Measurements from ENCODE around the gene EPHA4.

EPHA4 gene

DNA sequence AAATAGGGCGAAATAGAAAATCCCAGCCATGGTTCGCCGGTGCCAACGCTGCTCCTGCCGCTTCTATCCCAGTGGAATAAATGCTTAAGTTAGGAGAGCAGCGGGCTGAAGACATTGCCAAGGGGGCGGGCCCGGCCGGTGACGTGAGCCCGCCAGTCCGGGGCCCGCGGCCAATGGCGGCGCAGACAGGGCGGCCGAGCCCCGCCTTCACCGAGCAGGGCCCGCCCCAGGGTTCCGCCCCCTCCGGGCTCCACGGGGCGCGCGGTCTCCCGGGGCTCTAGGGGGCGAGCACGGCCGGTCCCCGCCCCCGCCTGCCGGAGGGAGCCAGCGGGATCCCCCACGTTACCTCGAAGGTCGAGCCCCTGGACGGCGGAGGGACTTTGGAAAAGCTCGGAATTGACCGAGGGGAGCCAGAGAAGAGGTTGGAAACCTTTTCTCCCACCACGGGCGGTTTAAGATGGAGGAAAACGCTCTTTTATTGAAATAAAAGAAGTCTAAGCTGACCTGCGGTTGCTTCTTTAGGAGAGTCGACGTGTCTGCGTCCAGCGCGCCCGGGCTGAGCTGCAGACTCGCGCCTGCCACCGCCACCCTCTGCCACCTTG is at the start of gene EPHA4:
Gene EPHA4 (minus strand): TSS at position 86 of the 602 bp plus-strand sequence. CDS start 56 bp downstream, at position 30.
- peak within 1 kb of the TSS; percentile 79 for H3K4me3 ChIP-seq (ENCODE audit: low read length)
- TF ChIP-seq, protein P1, sequence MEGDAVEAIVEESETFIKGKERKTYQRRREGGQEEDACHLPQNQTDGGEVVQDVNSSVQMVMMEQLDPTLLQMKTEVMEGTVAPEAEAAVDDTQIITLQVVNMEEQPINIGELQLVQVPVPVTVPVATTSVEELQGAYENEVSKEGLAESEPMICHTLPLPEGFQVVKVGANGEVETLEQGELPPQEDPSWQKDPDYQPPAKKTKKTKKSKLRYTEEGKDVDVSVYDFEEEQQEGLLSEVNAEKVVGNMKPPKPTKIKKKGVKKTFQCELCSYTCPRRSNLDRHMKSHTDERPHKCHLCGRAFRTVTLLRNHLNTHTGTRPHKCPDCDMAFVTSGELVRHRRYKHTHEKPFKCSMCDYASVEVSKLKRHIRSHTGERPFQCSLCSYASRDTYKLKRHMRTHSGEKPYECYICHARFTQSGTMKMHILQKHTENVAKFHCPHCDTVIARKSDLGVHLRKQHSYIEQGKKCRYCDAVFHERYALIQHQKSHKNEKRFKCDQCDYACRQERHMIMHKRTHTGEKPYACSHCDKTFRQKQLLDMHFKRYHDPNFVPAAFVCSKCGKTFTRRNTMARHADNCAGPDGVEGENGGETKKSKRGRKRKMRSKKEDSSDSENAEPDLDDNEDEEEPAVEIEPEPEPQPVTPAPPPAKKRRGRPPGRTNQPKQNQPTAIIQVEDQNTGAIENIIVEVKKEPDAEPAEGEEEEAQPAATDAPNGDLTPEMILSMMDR (conservative IDR thresholded peaks at IDR 0.05; ENCODE audit: low read length) = no peak; the same call in 1 of the 2 replicates
- DNase-seq (ENCODE audit: low read depth) = peak; percentile 86

GRCh38 chr2:221618007-221618406 is 45.9 kb upstream of the EPHA4 start:
- no peak for DNase-seq (ENCODE audit: low read depth)
- TF ChIP-seq, protein P1 (conservative IDR thresholded peaks at IDR 0.05; ENCODE audit: low read length) = no peak
- no peak overlapping the region for H3K4me3 ChIP-seq (ENCODE audit: low read length)

DNA sequence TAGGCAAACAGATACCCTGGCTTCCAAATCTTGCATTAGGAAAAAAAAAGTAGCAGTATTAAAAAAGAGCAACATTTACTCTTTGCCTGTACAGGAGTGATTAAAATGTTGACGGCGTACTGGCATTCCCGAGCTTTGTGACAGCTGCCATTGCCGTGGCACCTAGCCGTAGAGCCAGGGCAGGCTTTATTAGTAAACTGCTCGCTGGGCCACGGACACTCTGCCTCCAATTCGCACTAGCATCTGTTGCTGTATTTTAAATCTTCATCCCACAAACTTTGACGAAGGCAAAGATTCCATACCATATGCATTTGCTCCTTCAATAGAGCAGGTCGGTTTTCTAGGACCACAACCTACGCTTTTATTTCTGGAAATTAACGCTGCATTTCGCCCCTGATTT is 44.5 kb upstream of the EPHA4 start:
- TF ChIP-seq, protein P1 (conservative IDR thresholded peaks at IDR 0.05; ENCODE audit: low read length) = no peak
- no peak for DNase-seq (ENCODE audit: low read depth)
- H3K4me3 ChIP-seq (ENCODE audit: low read length) = no peak overlapping the region

DNA sequence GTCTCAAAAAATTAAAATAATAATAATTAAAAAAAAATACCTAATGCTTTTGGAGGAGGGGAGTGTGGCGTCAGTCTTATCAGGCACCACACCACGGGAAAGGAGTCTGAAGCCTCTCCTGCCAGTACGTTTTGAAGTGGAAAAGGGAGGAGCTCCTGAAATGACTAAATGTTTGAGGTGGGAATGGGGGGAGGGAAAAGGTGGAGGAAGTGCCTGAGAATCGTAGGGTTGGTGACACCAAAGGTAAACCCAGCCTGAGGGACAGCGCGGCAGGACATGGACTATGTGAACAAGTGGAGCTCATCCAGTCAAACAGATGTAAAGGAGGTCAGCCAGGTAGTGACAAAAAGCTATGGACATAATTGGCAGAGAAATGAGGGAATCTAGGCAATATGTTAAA is 42.2 kb upstream of the EPHA4 start:
- no peak for DNase-seq (ENCODE audit: low read depth)
- no peak overlapping the region for H3K4me3 ChIP-seq (ENCODE audit: low read length)
- TF ChIP-seq, protein P1 (conservative IDR thresholded peaks at IDR 0.05; ENCODE audit: low read length) = no peak

GRCh38 chr2:221612800-221613199 is 40.7 kb upstream of the EPHA4 start:
- TF ChIP-seq, protein P1 (conservative IDR thresholded peaks at IDR 0.05; ENCODE audit: low read length) = no peak
- no peak for DNase-seq (ENCODE audit: low read depth)
- H3K4me3 ChIP-seq (ENCODE audit: low read length) = no peak overlapping the region

DNA sequence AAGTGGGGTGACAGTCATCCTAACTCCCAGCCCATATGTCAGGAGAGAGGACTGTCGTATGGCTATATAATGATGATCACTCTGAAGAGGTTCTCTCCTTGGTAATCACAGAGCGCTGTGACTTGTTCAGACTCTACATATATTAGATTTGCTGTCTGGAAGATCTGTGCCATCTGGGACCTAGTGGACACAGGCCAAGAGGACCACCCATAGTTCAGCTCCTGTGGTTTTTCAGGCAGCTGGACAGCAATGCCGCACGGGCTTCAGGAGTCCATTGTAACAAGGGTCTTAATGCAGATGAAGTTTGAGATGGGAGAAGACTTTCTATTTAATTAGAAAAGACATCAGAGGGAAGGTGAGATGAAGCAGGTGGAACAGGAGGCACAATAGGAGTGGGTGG is 40.1 kb upstream of the EPHA4 start:
- TF ChIP-seq, protein P1 (conservative IDR thresholded peaks at IDR 0.05; ENCODE audit: low read length) = no peak
- DNase-seq (ENCODE audit: low read depth) = no peak
- no peak overlapping the region for H3K4me3 ChIP-seq (ENCODE audit: low read length)

DNA sequence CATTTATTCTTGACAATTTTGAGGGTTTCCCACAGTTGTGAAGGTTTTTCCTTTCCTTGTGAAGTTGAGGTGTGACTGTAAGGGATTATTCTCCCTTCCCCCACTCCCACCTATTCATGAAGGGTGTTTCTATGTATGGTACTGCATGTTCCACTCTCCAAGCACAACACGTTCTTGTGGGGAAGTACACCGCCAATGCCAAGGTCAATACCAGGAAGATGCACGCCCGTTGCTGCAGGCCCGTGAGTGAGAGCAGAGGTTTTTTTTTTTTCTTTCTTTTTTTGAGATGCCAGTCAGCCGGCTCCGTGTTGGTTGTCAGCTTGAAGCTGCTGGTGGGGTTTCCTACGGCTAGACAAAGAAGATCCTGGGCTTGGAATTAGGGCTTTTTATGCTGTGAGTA is 38.6 kb upstream of the EPHA4 start:
- TF ChIP-seq, protein P1 (conservative IDR thresholded peaks at IDR 0.05; ENCODE audit: low read length) = no peak
- no peak overlapping the region for H3K4me3 ChIP-seq (ENCODE audit: low read length)
- no peak for DNase-seq (ENCODE audit: low read depth)

Measured in AG10803 (cell line).